H1 (cell line): Measurements from ENCODE around the gene SNAPC2. TPM values are rescaled to one million over a fixed set of nuclear protein-coding genes. Genes with fewer than 3 reads are reported as not detected.

Experiments
- CTCF ChIP-seq, 3 experiments: IDR thresholded peaks; 1 replicate in 2 of 3; 2 replicates in 1 of 3; pipeline versions ENCODE4 v1.5.1 to v1.6.1; 2011; ENCODE audit warnings: low read length in 3 of 3, mild to moderate bottlenecking in 3 of 3, inconsistent platforms in 2 of 3, low read depth in 1 of 3, moderate library complexity in 1 of 3; ENCODE audit not compliant: insufficient read depth in 1 of 3; ENCODE audit errors: control extremely low read depth in 1 of 3
- GTF2F1 ChIP-seq: IDR thresholded peaks from 2 replicates; pipeline ENCODE4 v1.6.1; 2012; ENCODE audit warnings: low read depth, low read length, improper control_type of control experiment, borderline replicate concordance
- JUN ChIP-seq: IDR thresholded peaks from 2 replicates; pipeline ENCODE4 v1.6.1; 2011; ENCODE audit warnings: low read depth, mild to moderate bottlenecking, improper control_type of control experiment, low read length
- KDM4A ChIP-seq: IDR thresholded peaks from one replicate; pipeline ENCODE4 v1.7.1; 2012; ENCODE audit warnings: low read depth, mild to moderate bottlenecking, moderate library complexity, low read length, inconsistent platforms; ENCODE audit not compliant: severe bottlenecking
- MAX ChIP-seq: IDR thresholded peaks from 2 replicates; pipeline ENCODE4 v1.6.1; 2012; ENCODE audit warnings: inconsistent platforms
- SP4 ChIP-seq: IDR thresholded peaks from 2 replicates; pipeline ENCODE4 v1.6.1; 2012; ENCODE audit warnings: low read length, inconsistent platforms
- YY1 ChIP-seq: IDR thresholded peaks from 2 replicates; pipeline ENCODE4 v1.6.1; 2011; ENCODE audit warnings: low read depth, mild to moderate bottlenecking, low read length
- polyA plus RNA-seq, 7 experiments: library from polyadenylated mRNA; depleted of rRNA in 3 of 7; stranded (reverse) in 5 of 7; unstranded in 2 of 7; fragments of >200 nt in 5 of 7; fragments of 200-250 nt in 2 of 7; gene quantifications; 1 replicate in 5 of 7; 2 replicates in 1 of 7; 4 replicates in 1 of 7; pipeline versions ENCODE4 v1.2.1 to v1.2.3, GENCODE V29; 2011 to 2013; ENCODE audit warnings: missing spikeins in 2 of 7, mixed read lengths in 2 of 7
- total RNA-seq: library from RNA; stranded (reverse); fragmentation: NEBNext Ultra II Directional; extraction: Animal tissue kit (Norgen Biotek cat#: 25700); gene quantifications from 2 replicates; pipeline ENCODE4 v1.2.1, GENCODE V29; 2021

The SNAPC2 gene
- total and polyA plus RNA-seq, 2 of the 8 experiments (the other 6 are each of a cell fraction or from before 2014, with no cell fraction given): 18.2 to 20.3 TPM

GRCh38 chr19:7928334-7928706, 8.2 kb downstream of the SNAPC2 start (continued):
- TF ChIP-seq MAX (no peak), JUN (no peak), SP4 (no peak), GTF2F1 (no peak), CTCF (IDR thresholded peaks at IDR 0.05; ENCODE audit: control extremely low read depth in 1 of 3, insufficient read depth in 1 of 3, low read depth in 1 of 3, low read length in 3 of 3) (no peak), KDM4A (no peak), YY1 (no peak)
